Stimulated activated CD4-positive, alpha-beta T cell treated with anti-CD3 and anti-CD28 coated beads, Interleukin-12 subunit alpha, Interleukin-12 subunit beta, amount 100 ng/mL, for 24 hours (primary cell): ENCODE data around the gene RTTN.

ENCODE experiments used
- DNase-seq, 2 experiments: peaks; one replicate each; pipeline ENCODE4 v3.0.0-alpha.2; 2020; ENCODE audit warnings: low read depth in 2 of 2

RTTN gene

DNA sequence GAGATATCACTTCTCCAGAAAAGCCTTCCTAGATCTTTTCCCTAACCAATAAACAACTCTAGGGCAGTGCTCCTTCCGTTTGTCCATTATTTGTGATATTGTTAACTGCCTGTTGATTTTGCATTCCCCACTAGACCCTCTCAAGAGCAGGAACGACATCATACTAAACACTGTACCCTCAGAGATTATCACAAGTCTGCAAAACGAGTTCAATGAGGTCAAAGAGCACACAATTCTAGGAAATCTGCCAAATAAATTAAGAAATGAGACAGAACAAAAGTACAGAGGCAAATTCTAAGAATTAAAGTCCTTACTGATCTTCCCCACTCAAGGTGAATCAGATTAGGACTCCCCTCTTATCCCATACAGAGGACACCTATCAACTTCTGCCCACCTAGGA, 7.6 kb downstream of the RTTN start:
- no peak for DNase-seq

GRCh38 chr18:70197026-70197425, 8.5 kb downstream of the RTTN start:
- no peak for DNase-seq

GRCh38 chr18:70195852-70196434, 9.5 kb downstream of the RTTN start:
- DNase-seq, result no peak

GRCh38 chr18:70195014-70195614, 10.4 kb downstream of the RTTN start:
- no peak for DNase-seq

- no peak for DNase-seq
These were observed 11.1 kb downstream of the RTTN start for GRCh38 chr18:70194227-70194890.

GRCh38 chr18:70190529-70190928, 15.0 kb downstream of the RTTN start:
- no peak for DNase-seq

DNA sequence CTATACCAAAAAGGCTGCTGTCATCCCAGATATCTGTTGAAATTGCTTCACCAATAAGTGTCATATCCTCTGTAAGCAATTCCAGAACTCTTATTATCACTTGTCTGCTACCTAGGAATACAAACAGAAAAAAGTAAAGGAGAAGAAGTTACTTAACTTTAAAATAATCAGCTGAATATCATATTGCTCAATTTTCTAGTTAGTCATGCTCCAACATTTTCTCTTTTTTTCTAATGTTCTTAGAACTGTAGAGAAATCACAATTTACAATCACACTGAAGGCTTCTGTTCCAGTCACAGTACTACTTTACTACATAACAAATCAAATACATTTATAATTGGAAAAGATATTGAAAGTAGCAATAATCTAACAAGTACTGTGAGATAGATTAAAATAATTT, 17.4 kb downstream of the RTTN start:
- DNase-seq, result no peak

- DNase-seq, result no peak
These were observed 22.0 kb downstream of the RTTN start for GRCh38 chr18:70183441-70183840.

DNA sequence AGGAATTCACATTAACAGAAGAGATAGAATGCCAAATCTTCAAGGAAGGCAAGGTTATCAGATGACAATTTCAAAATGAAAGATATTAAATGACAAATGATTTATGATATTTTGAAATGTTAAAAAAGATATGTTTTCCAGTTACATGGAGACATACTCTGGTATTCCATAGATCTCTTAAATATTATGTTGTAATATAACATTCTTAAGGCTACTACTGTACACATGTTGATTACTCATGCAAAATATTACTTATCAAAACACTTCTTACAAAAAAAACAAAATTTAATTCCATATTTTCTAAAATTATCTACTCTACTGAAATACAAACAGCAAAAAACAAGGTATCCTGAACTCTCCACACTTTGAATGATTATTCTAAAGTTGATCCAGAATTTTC, 22.9 kb downstream of the RTTN start:
- DNase-seq, result no peak

DNA sequence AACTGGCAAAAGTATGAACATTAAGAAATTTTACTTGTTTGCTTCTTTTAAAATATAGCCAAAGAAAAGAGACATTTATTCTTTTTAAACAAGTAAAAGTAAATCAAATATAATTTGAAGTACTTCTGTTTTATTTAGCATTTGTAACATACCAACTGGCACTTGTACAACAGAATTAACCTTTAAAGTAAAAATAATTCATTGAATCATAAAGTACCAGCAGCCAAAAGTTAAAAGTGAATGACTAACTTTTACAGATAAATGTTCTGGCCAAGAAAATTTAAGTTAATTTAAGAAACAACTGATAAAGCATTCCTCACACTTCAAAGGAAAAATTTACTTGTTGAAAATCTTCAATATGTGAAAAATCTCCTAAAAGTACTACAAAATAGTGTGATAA, 23.8 kb downstream of the RTTN start:
- DNase-seq, result no peak

- DNase-seq, result no peak
These were observed 24.5 kb downstream of the RTTN start for GRCh38 chr18:70181015-70181414.

DNA sequence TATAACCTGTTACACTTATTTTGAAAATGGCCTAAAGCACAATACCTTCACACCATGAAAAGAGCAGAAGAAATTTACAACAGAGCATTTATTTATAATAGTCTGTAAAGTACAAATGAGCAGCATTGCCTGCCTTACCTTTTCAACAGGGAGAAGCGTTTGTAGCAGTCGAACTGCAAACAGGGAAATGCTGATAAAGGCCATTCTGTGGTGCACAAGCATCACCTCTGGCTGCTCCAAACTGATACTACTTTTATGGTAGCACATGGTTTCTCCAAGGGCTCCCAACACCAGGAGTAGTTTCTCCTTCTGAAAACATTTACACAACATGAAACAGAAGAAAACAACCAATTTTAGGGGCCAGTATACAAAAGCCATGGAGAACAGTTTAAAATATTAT, 28.9 kb downstream of the RTTN start:
- no peak for DNase-seq

DNA sequence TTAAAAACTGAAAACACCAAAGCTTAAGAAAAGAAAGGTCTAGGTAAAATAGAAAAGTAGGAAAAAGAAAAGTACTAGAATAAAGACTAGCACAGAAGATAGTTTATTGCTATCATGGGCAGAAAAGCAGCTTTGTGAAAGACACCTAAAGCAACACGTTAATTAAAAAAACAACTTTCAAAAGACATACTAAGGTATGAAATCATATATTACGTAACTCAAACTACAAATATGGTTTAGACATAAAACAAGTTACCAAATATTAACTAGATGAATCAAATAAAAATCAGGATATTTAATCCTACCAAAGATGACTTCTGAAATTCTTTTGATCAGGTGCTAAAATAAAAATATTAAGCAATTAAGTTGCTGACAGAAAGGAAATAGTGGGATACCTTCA, 30.3 kb downstream of the RTTN start:
- no peak for DNase-seq

DNA sequence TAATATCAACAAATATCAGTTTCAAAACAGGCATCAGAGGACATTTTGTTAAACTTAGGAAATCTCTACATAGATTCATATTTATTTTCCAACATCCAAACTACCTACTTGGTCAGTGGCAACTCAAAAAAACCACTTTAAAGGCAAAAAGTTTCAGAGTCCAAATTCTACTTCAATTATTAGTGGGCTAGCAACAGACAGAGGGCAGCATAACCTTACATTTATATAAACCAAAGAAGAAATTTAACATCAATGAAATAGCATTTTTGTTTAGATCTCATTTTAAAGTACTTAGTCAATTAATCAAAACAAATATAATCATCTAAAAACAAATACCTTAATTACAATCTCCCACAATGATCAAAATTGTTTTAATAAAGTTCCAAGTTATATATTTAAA, 33.3 kb downstream of the RTTN start:
- no peak for DNase-seq

- DNase-seq, result no peak
These were observed 35.7 kb downstream of the RTTN start for GRCh38 chr18:70169747-70170146.

DNA sequence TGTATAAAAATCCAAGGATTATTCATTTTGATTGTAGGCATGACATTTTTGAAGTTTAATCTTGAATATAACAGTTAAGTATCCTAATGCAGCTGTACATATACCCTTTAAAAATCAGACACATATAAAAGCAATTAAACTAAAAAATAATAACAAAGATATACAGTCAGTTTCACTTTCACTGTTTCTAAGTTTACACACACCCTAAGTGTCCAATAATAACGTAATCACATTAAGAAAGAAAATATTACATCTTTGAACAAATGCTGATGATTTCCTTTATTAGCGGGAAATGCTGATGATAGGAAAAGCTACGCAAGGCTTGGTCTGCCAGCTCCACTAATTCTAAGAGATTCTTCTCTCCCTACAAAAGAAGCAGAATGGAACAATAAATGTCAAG, 38.8 kb downstream of the RTTN start:
- no peak for DNase-seq

DNA sequence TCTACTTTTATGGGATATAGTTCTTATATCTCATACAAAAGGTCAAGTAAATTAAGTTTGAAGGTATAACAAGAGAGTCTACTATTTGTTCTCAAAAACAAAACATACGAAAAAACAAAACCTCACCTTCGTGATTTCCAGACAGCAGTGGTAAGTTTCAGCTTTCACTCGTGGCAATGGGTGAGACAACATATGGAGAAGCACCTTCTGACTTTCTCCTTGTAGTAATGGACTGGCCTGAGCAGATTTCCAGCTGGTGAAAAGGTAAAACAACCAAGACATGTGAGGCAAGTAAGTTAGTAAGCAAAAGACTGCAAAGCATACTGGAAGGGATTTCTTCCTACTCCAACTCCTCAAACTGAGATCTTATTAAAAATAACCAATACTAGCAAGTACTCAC, 39.6 kb downstream of the RTTN start:
- no peak for DNase-seq

DNA sequence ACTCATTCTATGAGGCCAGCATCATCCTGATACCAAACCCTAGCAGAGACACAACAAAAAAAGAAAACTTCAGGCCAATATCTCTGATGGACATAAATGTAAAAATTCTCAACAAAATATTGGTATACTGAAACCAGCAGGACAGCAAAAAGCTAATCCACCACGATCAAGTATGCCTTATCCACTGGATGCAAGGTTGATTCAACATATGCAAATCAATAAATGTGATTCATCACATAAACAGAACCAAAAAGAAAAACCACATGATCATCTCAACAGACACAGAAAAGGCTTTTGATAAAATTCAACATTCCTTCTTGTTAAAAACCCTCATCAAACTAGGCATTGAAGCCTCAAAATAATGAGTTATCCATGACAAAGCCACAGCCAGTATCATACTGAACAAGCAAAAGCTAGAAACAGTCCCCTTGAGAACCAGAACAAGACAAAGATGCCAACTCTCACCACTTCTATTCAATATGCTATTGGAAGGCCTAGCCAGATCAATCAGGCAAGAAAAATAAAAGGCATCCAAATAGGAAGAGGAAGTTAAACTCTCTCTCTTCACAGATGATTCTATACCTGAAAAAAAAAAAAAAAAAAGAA, 45.3 kb downstream of the RTTN start:
- DNase-seq, result no peak

- no peak for DNase-seq
These were observed 46.3 kb downstream of the RTTN start for GRCh38 chr18:70158992-70159717.

GRCh38 chr18:70156886-70157285, 48.6 kb downstream of the RTTN start:
- no peak for DNase-seq

DNA sequence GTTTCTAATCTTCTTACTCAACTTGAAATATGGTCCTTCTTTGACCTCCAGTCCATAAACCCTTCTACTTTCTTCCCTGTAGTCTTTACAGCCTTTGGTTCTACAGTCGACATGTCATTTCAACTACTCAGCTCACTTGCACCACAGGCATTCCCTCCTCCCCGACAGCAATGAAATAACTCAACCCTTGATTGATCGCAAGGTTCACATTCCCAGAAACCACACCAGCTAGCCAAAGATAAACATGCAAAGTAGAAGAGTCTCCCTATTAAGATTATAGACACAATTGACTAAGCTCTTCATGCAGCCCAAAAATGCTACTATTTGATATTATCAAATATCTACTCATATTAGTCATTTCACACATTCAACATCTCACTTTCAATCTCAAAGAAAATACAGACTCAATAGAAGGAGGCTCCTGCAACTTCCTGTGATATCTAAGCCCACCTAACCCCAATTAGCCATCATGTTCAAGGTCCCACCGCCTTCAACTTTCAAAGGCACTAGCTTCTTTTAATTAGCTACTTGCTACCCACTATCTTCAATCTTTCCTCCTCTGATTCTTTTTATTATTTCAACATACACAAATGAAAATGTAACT, 50.8 kb downstream of the RTTN start:
- no peak for DNase-seq

- DNase-seq, result no peak
These were observed 53.9 kb downstream of the RTTN start for GRCh38 chr18:70151614-70152013.
